ENCODE data around the gene ZBED1. TPM values are rescaled to one million over a fixed set of nuclear protein-coding genes. Genes with fewer than 3 reads are reported as not detected.

The ZBED1 gene
- total and polyA plus RNA-seq, 4 donors: 15.9 to 49.0 (median 26.9) TPM

- no peaks in the 10 kb centered on the region for H3K27me3 ChIP-seq (ENCODE audit: control insufficient read depth in 4 of 4, insufficient read depth in 4 of 4, low read length in 3 of 4)
- no peak for TF ChIP-seq RXRA (IDR thresholded peaks at IDR 0.05)
- H3K36me3 ChIP-seq (ENCODE audit: control insufficient read depth in 4 of 4, insufficient read depth in 3 of 4, low read depth in 1 of 4, low read length in 3 of 4): no peaks in the 10 kb centered on the region
- no peak for DNase-seq (ENCODE audit: low spot score)
- H3K4me1 ChIP-seq (ENCODE audit: control insufficient read depth in 4 of 4, insufficient read depth in 4 of 4, low read length in 3 of 4): no peaks in the 10 kb centered on the region
- H3K9ac ChIP-seq (ENCODE audit: low read depth in 1 of 2, low read length in 2 of 2): no peak overlapping the region
- H3K4me3 ChIP-seq (ENCODE audit: low read depth in 1 of 3, low read length in 3 of 3): no peak overlapping the region
- H3K9me3 ChIP-seq (ENCODE audit: control insufficient read depth in 4 of 4, low read length in 3 of 4): no peaks in the 10 kb centered on the region
- 96% methylated on average over 4 of the region's 4 CpGs for WGBS
- H3K27ac ChIP-seq (ENCODE audit: low read depth in 1 of 2, low read length in 2 of 2): no peak overlapping the region
Observed at GRCh38 chrX:2452799-2453198, 48.0 kb downstream of the ZBED1 start.

DNA sequence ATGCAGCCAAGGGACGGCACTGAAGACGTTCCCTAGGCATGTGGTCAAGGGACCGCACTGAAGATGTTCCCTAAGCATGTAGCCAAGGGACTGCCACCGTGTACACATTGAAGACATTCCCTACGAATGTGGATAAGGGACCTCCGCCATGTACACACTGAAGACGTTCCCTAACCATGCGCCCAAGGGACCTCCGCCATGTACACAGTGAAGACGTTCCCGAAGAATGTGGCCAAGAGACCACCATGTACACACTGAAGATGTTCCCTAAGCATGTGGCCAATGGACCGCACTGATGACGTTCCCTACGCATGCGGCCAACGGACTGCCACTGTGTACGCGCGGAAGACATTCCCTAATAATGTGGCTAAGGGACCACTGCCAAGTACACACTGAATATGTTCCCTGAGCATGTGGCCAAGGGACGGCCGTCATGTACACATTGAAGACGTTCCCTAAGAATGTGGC, 48.4 kb downstream of the ZBED1 start:
- no peak overlapping the region for H3K4me3 ChIP-seq (ENCODE audit: low read depth in 1 of 3, low read length in 3 of 3)
- TF ChIP-seq FOXA1 (IDR thresholded peaks at IDR 0.05) (no peak), EGR1 (IDR thresholded peaks at IDR 0.05; ENCODE audit: low read depth in 2 of 2) (no peak), FOXA2 (IDR thresholded peaks at IDR 0.05) (no peak), ATF3 (IDR thresholded peaks at IDR 0.05) (no peak), GABPA (IDR thresholded peaks at IDR 0.05 in 1 of 2, conservative IDR thresholded peaks at IDR 0.05 in 1 of 2) (no peak), RAD21 (IDR thresholded peaks at IDR 0.05) (no peak), CTCF (IDR thresholded peaks at IDR 0.05; ENCODE audit: low read depth, low read length, missing input control) (no peak), JUND (IDR thresholded peaks at IDR 0.05) (no peak), HNF4A (conservative IDR thresholded peaks at IDR 0.05) (no peak)
- WGBS: 97% methylated on average over 22 of the region's 22 CpGs
- no peaks in the 10 kb centered on the region for H3K4me1 ChIP-seq (ENCODE audit: control insufficient read depth in 4 of 4, insufficient read depth in 4 of 4, low read length in 3 of 4)
- no peaks in the 10 kb centered on the region for H3K27me3 ChIP-seq (ENCODE audit: control insufficient read depth in 4 of 4, insufficient read depth in 4 of 4, low read length in 3 of 4)
- H3K27ac ChIP-seq (ENCODE audit: low read depth in 1 of 2, low read length in 2 of 2): no peak overlapping the region
- H3K9me3 ChIP-seq (ENCODE audit: control insufficient read depth in 4 of 4, low read length in 3 of 4): no peaks in the 10 kb centered on the region
- peaks cover 0 to under 1% (median 0%) of the 10 kb centered on the region in 4 donors for H3K36me3 ChIP-seq (ENCODE audit: control insufficient read depth in 4 of 4, insufficient read depth in 3 of 4, low read depth in 1 of 4, low read length in 3 of 4)
- H3K9ac ChIP-seq (ENCODE audit: low read depth in 1 of 2, low read length in 2 of 2): no peak overlapping the region
- no peak for DNase-seq (ENCODE audit: low spot score)

- H3K36me3 ChIP-seq (ENCODE audit: control insufficient read depth in 4 of 4, insufficient read depth in 3 of 4, low read depth in 1 of 4, low read length in 3 of 4): peaks cover 0 to 4% (median 0%) of the 10 kb centered on the region in 4 donors
- H3K9me3 ChIP-seq (ENCODE audit: control insufficient read depth in 4 of 4, low read length in 3 of 4): no peaks in the 10 kb centered on the region
- H3K9ac ChIP-seq (ENCODE audit: low read depth in 1 of 2, low read length in 2 of 2): no peak overlapping the region
- no peaks in the 10 kb centered on the region for H3K27me3 ChIP-seq (ENCODE audit: control insufficient read depth in 4 of 4, insufficient read depth in 4 of 4, low read length in 3 of 4)
- no peak overlapping the region for H3K4me3 ChIP-seq (ENCODE audit: low read depth in 1 of 3, low read length in 3 of 3)
- no peak for DNase-seq (ENCODE audit: low spot score)
- H3K4me1 ChIP-seq (ENCODE audit: control insufficient read depth in 4 of 4, insufficient read depth in 4 of 4, low read length in 3 of 4): no peaks in the 10 kb centered on the region
- no peak overlapping the region for H3K27ac ChIP-seq (ENCODE audit: low read depth in 1 of 2, low read length in 2 of 2)
- WGBS: 89% methylated on average over 25 of the region's 25 CpGs
- TF ChIP-seq TAF1 (conservative IDR thresholded peaks at IDR 0.05): no peak
- TF ChIP-seq FOXA1 (IDR thresholded peaks at IDR 0.05): no peak
- TF ChIP-seq ZBTB33 (IDR thresholded peaks at IDR 0.05): no peak
- no peak for TF ChIP-seq EGR1 (IDR thresholded peaks at IDR 0.05; ENCODE audit: low read depth in 2 of 2)
- no peak for TF ChIP-seq MAX (IDR thresholded peaks at IDR 0.05)
- no peak for TF ChIP-seq REST (IDR thresholded peaks at IDR 0.05)
- no peak for TF ChIP-seq SP1 (IDR thresholded peaks at IDR 0.05)
- no peak for TF ChIP-seq YY1 (IDR thresholded peaks at IDR 0.05)
- TF ChIP-seq ATF3 (IDR thresholded peaks at IDR 0.05): no peak
- no peak for TF ChIP-seq HNF4A (conservative IDR thresholded peaks at IDR 0.05)
Observed at GRCh38 chrX:2451501-2452316, 49.1 kb downstream of the ZBED1 start.
